ENCODE data around the gene CORO7. TPM values are rescaled to one million over a fixed set of nuclear protein-coding genes. Genes with fewer than 3 reads are reported as not detected.

Gene CORO7
- polyA plus RNA-seq, 1 donor from 2014 or later = 57.6 TPM

- Histone ChIP-seq H4K20me1 (ENCODE audit: insufficient read depth) (no peaks in the 10 kb centered on the region), H3F3A (ENCODE audit: insufficient read depth, low read length, poor library complexity, severe bottlenecking) (no peaks in the 10 kb centered on the region), H3K27me3 (ENCODE audit: insufficient read depth, low read depth, low read length) (no peaks in the 10 kb centered on the region), H3K4me2 (ENCODE audit: low read length) (no peak overlapping the region), H3K79me2 (replicated peaks; ENCODE audit: insufficient read depth, low read length) (no peaks in the 10 kb centered on the region), H3K9ac (ENCODE audit: low read length) (no peak overlapping the region), H3K4me3 (ENCODE audit: low read length) (no peak overlapping the region), H3K36me3 (ENCODE audit: insufficient read depth, low read length) (no peaks in the 10 kb centered on the region), H3K9me2 (ENCODE audit: insufficient read depth, low read length) (no peaks in the 10 kb centered on the region), H3K9me3 (ENCODE audit: low read length) (no peaks in the 10 kb centered on the region), H3K27ac (ENCODE audit: low read length) (no peak overlapping the region), H2AFZ (ENCODE audit: low read depth, low read length) (no peak overlapping the region)
- TF ChIP-seq TAF1 (IDR thresholded peaks at IDR 0.05; ENCODE audit: low read depth) (no peak), POLR2AphosphoS5 (IDR thresholded peaks at IDR 0.05) (no peak), MXI1 (conservative IDR thresholded peaks at IDR 0.05; ENCODE audit: poor library complexity, severe bottlenecking) (no peak), RAD21 (conservative IDR thresholded peaks at IDR 0.05) (no peak), EP300 (conservative IDR thresholded peaks at IDR 0.05; ENCODE audit: poor library complexity, severe bottlenecking) (no peak), EZH2 (IDR thresholded peaks at IDR 0.05; ENCODE audit: borderline replicate concordance, insufficient read depth, low read length, poor library complexity, severe bottlenecking) (no peak), SMC3 (conservative IDR thresholded peaks at IDR 0.05; ENCODE audit: poor library complexity) (no peak), REST (IDR thresholded peaks at IDR 0.05; ENCODE audit: borderline replicate concordance) (no peak), CTCF (IDR thresholded peaks at IDR 0.05; ENCODE audit: poor library complexity, severe bottlenecking) (no peak)
Measured at GRCh38 chr16:4356820-4357219, 59.6 kb downstream of the CORO7 start.

- Histone ChIP-seq H3K27ac (ENCODE audit: low read length) (no peak overlapping the region), H3K27me3 (ENCODE audit: insufficient read depth, low read depth, low read length) (no peaks in the 10 kb centered on the region)
- TF ChIP-seq EZH2 (IDR thresholded peaks at IDR 0.05; ENCODE audit: borderline replicate concordance, insufficient read depth, low read length, poor library complexity, severe bottlenecking) = no peak
- no peak for TF ChIP-seq CTCF (IDR thresholded peaks at IDR 0.05; ENCODE audit: poor library complexity, severe bottlenecking)
- TF ChIP-seq POLR2AphosphoS5 (IDR thresholded peaks at IDR 0.05) = no peak
- no peak for TF ChIP-seq RAD21 (conservative IDR thresholded peaks at IDR 0.05)
- no peak for TF ChIP-seq SMC3 (conservative IDR thresholded peaks at IDR 0.05; ENCODE audit: poor library complexity)
- TF ChIP-seq MXI1 (conservative IDR thresholded peaks at IDR 0.05; ENCODE audit: poor library complexity, severe bottlenecking) = no peak
- TF ChIP-seq EP300 (conservative IDR thresholded peaks at IDR 0.05; ENCODE audit: poor library complexity, severe bottlenecking) = no peak
- TF ChIP-seq REST (IDR thresholded peaks at IDR 0.05; ENCODE audit: borderline replicate concordance) = no peak
- no peak for TF ChIP-seq TAF1 (IDR thresholded peaks at IDR 0.05; ENCODE audit: low read depth)
Measured at GRCh38 chr16:4354512-4355409, 61.6 kb downstream of the CORO7 start.

More at GRCh38 chr16:4354512-4355409, 61.6 kb downstream of the CORO7 start:
- no peaks in the 10 kb centered on the region for H3K36me3 ChIP-seq (ENCODE audit: insufficient read depth, low read length)
- H3K9me3 ChIP-seq (ENCODE audit: low read length) = no peaks in the 10 kb centered on the region
- H4K20me1 ChIP-seq (ENCODE audit: insufficient read depth) = no peaks in the 10 kb centered on the region
- H2AFZ ChIP-seq (ENCODE audit: low read depth, low read length) = no peak overlapping the region
- H3K4me2 ChIP-seq (ENCODE audit: low read length) = no peak overlapping the region
- H3K9ac ChIP-seq (ENCODE audit: low read length) = no peak overlapping the region
- no peaks in the 10 kb centered on the region for H3K9me2 ChIP-seq (ENCODE audit: insufficient read depth, low read length)
- H3F3A ChIP-seq (ENCODE audit: insufficient read depth, low read length, poor library complexity, severe bottlenecking) = no peaks in the 10 kb centered on the region
- H3K4me3 ChIP-seq (ENCODE audit: low read length) = no peak overlapping the region
- H3K79me2 ChIP-seq (replicated peaks; ENCODE audit: insufficient read depth, low read length) = peaks cover 3% of the 10 kb centered on the region

Data from neural cell (in vitro differentiated cells).